ENCODE measurements around the gene TCF12. TPM values are rescaled to one million over a fixed set of nuclear protein-coding genes. Genes with fewer than 3 reads are reported as not detected.

TCF12 gene
- total RNA-seq, 1 experiment from 2014 or later, result 102 TPM

DNA sequence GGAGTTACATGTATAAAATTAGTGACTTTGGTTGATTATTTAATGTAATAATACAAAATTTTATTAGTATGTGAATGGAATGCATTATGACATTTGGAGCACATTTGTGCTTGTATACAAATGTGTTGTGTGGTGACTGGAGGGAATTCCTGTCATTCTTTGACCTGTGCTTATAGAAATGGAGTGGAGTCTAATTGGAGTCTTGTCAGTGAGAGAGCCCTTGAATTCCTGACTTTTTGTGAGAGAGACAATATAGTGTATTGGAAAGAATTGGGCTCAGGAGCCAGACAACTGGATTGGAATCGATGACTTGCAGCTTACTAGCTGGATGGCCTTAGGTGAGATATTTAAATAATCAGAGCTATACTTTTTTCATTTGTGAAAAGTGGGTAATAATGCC lies 9.4 kb downstream of the TCF12 start:
- Histone ChIP-seq H3K9me3 (ENCODE audit: control insufficient read depth, insufficient read depth, low read depth, low read length) (no peaks in the 10 kb centered on the region), H3K27ac (ENCODE audit: low read length) (no peak overlapping the region), H3K4me3 (ENCODE audit: low read depth in 2 of 2, low read length in 2 of 2) (no peak overlapping the region), H3K36me3 (ENCODE audit: control insufficient read depth, insufficient read depth, low read length) (peaks cover 21% of the 10 kb centered on the region), H3K27me3 (ENCODE audit: control insufficient read depth, insufficient read depth, low read length) (no peaks in the 10 kb centered on the region), H3K4me1 (ENCODE audit: control insufficient read depth, insufficient read depth, low read length) (peaks cover 19% of the 10 kb centered on the region)
- ChIA-PET POLR2A (no interaction called here), CTCF (no interaction called here)
- no peak for ATAC-seq
- intact Hi-C loops (cut with micrococcal nuclease; ENCODE audit: unreplicated experiment), result no loop called here
- TF ChIP-seq TCF7L2 (IDR thresholded peaks at IDR 0.05; ENCODE audit: low read depth, low read length) (no peak), SIN3A (IDR thresholded peaks at IDR 0.05; ENCODE audit: borderline replicate concordance, insufficient read depth, low read depth, low read length) (no peak), POLR2AphosphoS5 (IDR thresholded peaks at IDR 0.05; ENCODE audit: low read depth, low read length) (no peak)
- TF ChIP-seq, protein P1, sequence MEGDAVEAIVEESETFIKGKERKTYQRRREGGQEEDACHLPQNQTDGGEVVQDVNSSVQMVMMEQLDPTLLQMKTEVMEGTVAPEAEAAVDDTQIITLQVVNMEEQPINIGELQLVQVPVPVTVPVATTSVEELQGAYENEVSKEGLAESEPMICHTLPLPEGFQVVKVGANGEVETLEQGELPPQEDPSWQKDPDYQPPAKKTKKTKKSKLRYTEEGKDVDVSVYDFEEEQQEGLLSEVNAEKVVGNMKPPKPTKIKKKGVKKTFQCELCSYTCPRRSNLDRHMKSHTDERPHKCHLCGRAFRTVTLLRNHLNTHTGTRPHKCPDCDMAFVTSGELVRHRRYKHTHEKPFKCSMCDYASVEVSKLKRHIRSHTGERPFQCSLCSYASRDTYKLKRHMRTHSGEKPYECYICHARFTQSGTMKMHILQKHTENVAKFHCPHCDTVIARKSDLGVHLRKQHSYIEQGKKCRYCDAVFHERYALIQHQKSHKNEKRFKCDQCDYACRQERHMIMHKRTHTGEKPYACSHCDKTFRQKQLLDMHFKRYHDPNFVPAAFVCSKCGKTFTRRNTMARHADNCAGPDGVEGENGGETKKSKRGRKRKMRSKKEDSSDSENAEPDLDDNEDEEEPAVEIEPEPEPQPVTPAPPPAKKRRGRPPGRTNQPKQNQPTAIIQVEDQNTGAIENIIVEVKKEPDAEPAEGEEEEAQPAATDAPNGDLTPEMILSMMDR (IDR thresholded peaks at IDR 0.05), result no peak
- TF ChIP-seq, protein P2, sequence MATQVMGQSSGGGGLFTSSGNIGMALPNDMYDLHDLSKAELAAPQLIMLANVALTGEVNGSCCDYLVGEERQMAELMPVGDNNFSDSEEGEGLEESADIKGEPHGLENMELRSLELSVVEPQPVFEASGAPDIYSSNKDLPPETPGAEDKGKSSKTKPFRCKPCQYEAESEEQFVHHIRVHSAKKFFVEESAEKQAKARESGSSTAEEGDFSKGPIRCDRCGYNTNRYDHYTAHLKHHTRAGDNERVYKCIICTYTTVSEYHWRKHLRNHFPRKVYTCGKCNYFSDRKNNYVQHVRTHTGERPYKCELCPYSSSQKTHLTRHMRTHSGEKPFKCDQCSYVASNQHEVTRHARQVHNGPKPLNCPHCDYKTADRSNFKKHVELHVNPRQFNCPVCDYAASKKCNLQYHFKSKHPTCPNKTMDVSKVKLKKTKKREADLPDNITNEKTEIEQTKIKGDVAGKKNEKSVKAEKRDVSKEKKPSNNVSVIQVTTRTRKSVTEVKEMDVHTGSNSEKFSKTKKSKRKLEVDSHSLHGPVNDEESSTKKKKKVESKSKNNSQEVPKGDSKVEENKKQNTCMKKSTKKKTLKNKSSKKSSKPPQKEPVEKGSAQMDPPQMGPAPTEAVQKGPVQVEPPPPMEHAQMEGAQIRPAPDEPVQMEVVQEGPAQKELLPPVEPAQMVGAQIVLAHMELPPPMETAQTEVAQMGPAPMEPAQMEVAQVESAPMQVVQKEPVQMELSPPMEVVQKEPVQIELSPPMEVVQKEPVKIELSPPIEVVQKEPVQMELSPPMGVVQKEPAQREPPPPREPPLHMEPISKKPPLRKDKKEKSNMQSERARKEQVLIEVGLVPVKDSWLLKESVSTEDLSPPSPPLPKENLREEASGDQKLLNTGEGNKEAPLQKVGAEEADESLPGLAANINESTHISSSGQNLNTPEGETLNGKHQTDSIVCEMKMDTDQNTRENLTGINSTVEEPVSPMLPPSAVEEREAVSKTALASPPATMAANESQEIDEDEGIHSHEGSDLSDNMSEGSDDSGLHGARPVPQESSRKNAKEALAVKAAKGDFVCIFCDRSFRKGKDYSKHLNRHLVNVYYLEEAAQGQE (IDR thresholded peaks at IDR 0.05; ENCODE audit: insufficient read depth in 1 of 2, low read depth in 2 of 2, low read length in 1 of 2), result no peak
- in situ Hi-C loops (cut with HindIII; ENCODE audit: low pct_unique_long_range_greater_than_20kb, low sequenced_read_pairs), result no loop called here
- BruUV-seq (replicated peaks), result no TSS peak
- DNase-seq (ENCODE audit: low read depth, low spot score), result no peak

DNA sequence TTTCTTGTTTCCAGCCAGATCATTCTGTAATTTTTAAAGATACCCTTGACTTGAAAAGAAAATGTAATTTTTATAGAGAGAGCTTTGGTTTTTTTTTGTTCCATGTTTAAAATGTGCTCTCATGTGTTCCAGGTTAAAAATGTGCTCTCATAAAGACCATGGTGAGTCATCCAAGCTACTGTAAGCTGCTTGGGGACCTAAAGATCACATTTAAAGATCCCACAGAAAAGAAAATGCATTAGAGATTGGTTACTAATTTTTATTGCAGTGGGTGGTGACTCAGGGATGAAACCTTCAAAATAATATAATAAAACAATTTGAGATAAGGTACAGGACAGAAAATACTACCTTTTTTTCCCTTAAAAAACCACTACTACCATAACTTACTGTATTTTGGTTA lies 11.0 kb downstream of the TCF12 start:
- Histone ChIP-seq H3K9me3 (ENCODE audit: control insufficient read depth, insufficient read depth, low read depth, low read length) (no peaks in the 10 kb centered on the region), H3K4me1 (ENCODE audit: control insufficient read depth, insufficient read depth, low read length) (peaks cover 13% of the 10 kb centered on the region), H3K27ac (ENCODE audit: low read length) (no peak overlapping the region), H3K27me3 (ENCODE audit: control insufficient read depth, insufficient read depth, low read length) (no peaks in the 10 kb centered on the region), H3K4me3 (ENCODE audit: low read depth in 2 of 2, low read length in 2 of 2) (no peak overlapping the region), H3K36me3 (ENCODE audit: control insufficient read depth, insufficient read depth, low read length) (peaks cover 12% of the 10 kb centered on the region; the same call in 1 of the 2 replicates)
- POLR2A ChIA-PET, result interaction anchor here (0.5 kb wide), 1 partner anchor 9 kb away, joined by 17 read pairs; no protein-coding TSS in a partner anchor
- intact Hi-C loops (cut with micrococcal nuclease; ENCODE audit: unreplicated experiment), result no loop called here
- no peak for TF ChIP-seq SIN3A (IDR thresholded peaks at IDR 0.05; ENCODE audit: borderline replicate concordance, insufficient read depth, low read depth, low read length)
- TF ChIP-seq, protein P2 (IDR thresholded peaks at IDR 0.05; ENCODE audit: insufficient read depth in 1 of 2, low read depth in 2 of 2, low read length in 1 of 2), result no peak
- no peak for TF ChIP-seq POLR2AphosphoS5 (IDR thresholded peaks at IDR 0.05; ENCODE audit: low read depth, low read length)
- CTCF ChIA-PET, result no interaction called here
- no peak for ATAC-seq
- in situ Hi-C loops (cut with HindIII; ENCODE audit: low pct_unique_long_range_greater_than_20kb, low sequenced_read_pairs), result no loop called here
- no TSS peak for BruUV-seq (replicated peaks)
- no peak for DNase-seq (ENCODE audit: low read depth, low spot score)
